GM21529 (cell line): ENCODE measurements around the gene IGSF10.
A peak's percentile ranks its signal among the peaks of the same experiment; 100 is the strongest.

Experiments used
- ATAC-seq: cut with Tn5 transposase; IDR thresholded peaks from one replicate; pipeline ENCODE4 v1.9.1; 2021; ENCODE audit not compliant: unreplicated experiment

Gene IGSF10

DNA sequence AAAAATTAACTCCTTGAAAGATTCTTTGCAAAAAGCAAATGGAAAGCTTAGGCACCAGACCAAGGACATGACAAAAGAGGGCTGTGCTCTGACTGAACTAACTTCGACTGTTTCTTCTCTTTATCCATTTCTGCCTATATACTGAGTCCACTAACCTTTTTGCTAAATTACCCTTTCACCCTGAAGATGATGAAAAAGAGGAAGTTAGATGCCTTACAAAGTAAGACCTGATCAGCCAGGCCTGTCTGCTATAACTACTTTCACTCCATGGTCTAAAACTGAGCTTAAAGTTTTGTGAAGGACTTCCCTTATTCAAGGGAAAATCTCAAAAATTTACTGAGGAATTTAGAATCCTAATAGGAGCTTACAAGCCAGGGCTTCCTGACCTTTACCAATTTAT, 6.2 kb upstream of the IGSF10 start:
- ATAC-seq = no peak

DNA sequence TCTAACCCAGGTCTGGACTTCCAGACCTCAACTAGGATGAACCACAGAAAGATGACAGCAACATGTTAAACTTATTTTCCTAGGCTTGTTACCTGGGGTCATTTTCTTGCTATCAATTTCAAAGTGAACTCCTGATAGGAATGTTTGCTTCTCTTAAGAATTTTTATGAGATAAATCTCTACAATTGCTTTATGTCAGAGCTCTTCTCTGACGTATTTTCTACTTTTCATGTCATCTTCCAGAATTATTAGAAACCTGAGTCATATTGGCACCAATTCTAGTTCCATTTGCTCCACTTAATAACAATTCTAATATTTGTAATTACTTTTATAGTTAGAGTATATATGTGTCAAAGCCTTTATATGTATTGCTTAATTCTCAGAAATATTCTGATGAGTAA, 2.1 kb upstream of the IGSF10 start:
- no peak for ATAC-seq

GRCh38 chr3:151462278-151462780, 1.5 kb upstream of the IGSF10 start:
- no peak for ATAC-seq

DNA sequence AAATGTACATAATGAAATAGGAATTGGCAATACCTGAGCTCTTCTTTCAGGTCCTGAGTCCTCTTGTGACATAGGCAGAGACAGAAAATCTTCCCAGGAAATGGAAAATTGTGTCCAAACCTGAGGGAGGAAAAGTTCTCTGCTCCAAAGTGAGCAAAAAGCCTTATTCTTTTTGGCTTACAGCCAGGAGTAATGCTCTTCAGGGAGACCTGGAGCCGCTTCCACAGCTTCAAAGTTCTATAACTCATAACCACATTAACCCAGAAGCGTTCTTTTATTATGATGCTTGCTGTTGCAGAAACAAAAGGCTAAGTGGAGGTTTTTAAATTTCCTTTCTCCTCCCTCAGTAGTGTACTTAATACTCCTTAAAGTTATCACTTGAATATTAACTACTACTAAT, 633 bp downstream of the IGSF10 start:
- ATAC-seq = no peak

- ATAC-seq = no peak
Measured at GRCh38 chr3:151459358-151459757, 1.5 kb downstream of the IGSF10 start.

GRCh38 chr3:151456065-151456464, 4.8 kb downstream of the IGSF10 start:
- ATAC-seq = no peak

DNA sequence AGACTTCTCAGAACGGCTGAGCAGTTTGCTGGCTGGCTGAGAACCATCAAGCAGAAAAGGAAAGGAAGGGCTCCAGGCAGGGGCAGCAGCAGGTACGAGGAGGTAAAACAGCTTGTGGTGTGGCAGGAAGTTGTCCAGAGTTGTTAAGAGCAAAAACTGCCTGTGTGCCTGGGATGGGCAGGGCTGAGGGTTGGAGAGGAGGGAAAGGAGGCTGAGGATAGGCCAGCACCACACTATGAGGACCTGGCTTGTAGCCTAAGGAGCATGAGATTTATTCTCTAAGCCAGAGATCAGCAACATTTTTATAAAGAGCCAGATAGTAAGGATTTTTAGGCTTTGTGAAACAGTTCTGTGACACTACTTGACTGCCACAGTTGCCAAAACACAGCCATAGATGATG, 8.0 kb downstream of the IGSF10 start:
- ATAC-seq = no peak

DNA sequence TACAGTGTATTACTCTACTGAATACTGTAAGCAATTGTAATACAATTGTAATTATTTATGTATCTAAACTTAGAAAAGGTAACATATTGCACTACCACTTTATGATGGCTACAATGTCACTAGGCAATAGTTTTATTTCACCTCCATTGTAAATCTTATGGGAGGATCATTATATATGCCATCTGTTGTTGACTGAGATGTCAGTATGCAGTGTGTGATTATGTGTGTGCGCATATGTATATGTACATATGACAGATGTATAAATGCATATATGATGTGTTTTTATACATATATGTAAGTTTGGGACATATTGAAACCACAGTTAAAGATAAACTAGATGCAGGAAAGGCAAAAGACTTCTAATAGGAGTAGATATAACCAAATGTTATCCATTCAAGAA, 8.5 kb downstream of the IGSF10 start:
- ATAC-seq = no peak

- no peak for ATAC-seq
Measured at GRCh38 chr3:151446002-151446340, 14.9 kb downstream of the IGSF10 start.

GRCh38 chr3:151445273-151446001, 15.4 kb downstream of the IGSF10 start:
- no peak for ATAC-seq

DNA sequence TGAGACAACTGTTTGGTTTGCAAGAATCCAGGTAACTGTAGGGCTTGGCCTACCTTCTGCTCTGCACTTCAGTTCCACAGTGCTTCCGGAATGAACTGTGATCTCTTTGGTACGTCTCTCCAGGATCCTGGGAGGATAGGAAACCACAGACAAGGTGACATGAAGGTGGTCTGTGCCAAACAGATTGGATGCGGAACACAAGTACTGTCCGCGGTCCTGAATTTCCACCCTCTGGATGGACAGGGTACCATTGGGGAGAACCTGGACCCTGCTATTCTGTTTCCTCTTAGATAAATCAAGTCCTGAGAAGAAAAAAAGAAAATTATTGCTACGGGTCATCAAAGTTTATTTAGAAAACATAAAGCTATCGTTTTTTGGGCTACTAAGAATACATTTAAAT, 17.3 kb downstream of the IGSF10 start:
- ATAC-seq = no peak

DNA sequence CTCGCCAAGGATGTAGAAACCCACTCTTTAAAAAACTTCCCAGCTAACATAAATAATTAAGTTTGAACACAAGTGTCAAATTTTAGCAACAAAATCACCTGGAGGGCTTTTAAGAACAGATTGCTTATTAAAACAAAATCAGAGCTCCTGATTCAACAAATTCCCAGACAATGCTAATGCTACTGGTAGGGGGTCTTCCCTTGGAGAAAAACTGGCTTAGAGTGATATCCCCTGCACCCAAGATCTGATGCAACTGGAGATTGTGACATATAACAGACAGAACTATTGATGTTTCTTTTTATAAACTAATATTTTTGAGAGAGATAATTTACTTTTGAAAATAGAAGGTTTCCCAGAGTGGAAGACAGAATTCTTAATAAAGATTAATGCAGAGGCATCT, 19.9 kb downstream of the IGSF10 start:
- ATAC-seq = no peak

GRCh38 chr3:151439652-151440125, 21.2 kb downstream of the IGSF10 start:
- peak; percentile 72 for ATAC-seq

DNA sequence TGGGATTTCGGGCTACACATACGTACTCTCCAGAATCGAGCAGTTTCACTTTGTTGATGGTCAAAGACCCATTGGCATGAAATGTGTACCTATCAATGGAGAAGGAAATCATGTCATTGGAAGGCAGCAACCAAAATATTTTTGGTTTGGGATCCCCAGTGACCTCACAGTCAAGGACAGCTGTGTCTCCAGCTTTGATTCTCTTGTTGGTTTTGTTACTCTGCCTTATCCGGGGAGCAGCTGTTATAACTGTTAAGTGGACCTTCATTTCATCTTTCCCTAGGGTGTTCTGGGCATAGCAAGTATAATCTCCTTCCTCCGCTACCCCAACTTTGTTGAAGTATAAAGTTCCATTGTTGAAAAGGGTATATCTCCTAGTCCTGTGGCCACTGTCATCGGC, 23.0 kb downstream of the IGSF10 start:
- ATAC-seq = no peak

DNA sequence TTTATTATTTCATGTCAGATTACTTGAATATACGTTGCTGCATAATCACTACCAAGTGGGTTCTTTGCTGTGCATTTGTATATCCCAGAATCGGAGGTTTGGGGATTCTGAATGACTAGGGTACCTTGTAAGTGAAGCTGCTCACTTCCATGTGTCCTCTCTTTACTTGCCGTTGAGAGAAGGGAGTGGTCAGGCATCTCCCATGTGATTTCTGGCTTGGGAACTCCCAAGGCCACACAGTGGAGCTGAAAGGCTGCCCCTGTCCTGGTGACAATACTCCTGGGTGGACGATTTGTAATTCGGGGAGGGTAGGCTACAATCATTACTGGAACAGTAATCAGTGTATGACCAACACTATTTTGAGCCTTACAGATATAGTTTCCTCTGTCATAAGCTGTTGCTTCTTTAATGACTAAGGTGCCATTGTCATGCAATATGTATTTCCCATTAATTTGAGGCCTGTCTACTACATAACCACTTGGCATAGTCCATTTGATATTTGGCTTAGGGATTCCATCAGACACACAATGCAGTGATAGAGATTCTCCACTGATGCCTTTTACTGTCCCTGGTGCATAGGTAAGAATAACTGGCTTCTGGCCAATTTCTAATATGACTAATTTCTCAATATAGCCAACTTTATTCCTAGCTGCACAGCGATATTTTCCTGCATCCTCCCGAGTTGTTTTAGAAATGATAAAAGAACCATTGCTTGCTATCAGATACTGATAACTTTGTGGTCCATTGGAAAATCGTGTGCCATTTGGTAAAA, 24.0 kb downstream of the IGSF10 start:
- peak; percentile 34 for ATAC-seq

GRCh38 chr3:151434151-151434890, 26.5 kb downstream of the IGSF10 start:
- no peak for ATAC-seq

DNA sequence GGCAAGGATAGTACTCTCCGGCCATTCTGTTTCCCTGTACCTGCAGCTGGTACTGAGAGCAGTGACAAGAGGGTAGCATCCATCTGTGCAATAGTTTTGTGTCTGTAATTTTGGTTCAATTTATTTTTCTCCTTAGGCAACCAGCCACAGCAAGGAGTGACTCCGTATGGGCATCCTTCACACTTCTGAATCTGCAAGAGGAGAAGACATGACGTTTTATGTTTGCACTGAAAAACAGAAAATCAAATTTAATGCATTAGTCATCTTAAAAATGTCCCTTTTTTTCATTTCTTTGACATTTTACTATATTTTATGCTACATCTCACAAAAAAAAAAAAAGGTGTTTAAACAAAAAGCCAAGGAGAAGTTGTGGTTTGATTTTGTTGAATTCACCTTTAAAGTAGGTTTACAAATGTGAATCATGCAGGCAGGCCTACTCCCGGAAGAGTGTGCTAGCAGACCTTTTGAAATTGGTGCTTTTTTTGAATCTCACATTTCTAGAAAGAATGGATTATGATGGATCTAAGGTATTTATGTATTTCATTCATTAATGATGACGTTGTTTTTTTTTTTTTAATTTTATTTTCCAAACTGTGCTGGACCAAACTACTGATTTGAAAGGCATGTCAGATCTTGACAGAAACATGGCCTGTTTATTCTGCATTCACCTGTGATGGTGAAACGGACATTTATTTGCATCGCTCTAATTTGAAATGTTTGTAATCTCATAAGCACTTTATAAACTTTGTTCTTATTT, 28.1 kb downstream of the IGSF10 start:
- ATAC-seq = no peak

DNA sequence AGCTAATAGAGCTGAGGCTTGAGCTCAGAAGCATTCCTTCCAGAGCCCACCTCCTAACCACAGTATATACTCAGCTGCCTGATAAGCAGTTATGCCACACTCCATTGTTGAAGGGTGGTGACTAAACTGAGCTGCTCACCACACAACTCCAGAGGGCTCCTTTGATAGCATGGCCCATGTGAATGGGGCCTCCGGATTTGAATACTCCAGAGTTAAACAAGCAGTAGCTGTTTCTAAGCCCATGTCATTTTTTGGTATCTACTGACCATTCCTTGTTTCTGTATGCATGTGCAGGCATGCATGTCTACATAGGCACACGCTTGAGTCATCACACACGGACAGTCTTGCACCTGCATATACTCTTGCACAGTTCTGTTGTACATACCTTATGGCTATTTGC, 28.9 kb downstream of the IGSF10 start:
- ATAC-seq = no peak

- ATAC-seq = no peak
Measured at GRCh38 chr3:151430821-151431484, 29.9 kb downstream of the IGSF10 start.

DNA sequence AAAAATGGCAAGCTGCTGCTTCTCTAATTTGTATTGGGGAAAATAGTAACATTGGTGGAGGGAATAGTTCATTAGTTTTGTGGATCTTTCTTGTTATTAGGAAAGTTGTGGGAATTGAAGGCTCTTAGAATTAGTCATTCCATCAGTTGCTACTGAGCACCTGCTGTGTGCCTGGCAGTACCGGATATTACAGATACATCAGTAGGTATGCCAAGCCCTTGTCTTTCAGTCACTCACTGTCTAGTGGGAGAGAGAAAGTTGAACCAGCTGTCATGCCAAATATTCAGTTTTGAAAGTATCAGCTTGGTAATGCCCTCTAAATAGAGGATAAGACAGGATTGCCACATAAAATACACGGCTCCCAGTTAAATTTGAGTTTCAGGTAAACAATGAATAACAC, 32.5 kb downstream of the IGSF10 start:
- ATAC-seq = no peak

DNA sequence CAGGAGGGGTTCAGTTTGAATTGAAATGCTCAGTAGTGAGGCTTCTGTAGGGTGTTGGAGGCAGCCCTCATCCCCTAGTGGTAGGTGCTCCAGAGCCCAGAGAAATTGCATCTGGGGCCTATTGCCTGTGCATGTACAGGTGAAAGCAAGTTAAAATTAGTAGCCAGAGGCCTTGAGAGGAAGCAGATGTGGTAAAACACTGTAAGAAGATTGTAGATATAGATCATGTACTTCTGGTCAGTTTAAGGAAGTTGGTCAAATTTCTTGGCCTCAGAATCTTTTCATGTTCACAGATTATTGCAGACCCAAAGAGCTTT, 34.6 kb downstream of the IGSF10 start:
- ATAC-seq = peak; percentile 78
